ENCODE data around the gene KDM4F.
"Not testable (repeated sequence)": the region's sequence is repeated elsewhere in the genome, so short reads cannot be mapped to it uniquely, and the experiment has no call there.

- TF ChIP-seq YY1 (IDR thresholded peaks at IDR 0.05; ENCODE audit: extremely low read depth, insufficient replicate concordance, low read depth, low read length); CTCF (IDR thresholded peaks at IDR 0.05 in 2 of 3, conservative IDR thresholded peaks at IDR 0.05 in 1 of 3; ENCODE audit: borderline replicate concordance in 1 of 3, insufficient read depth in 1 of 3, low read depth in 2 of 3, low read length in 2 of 3); RAD21 (IDR thresholded peaks at IDR 0.05; ENCODE audit: low read depth); POLR2A (IDR thresholded peaks at IDR 0.05; ENCODE audit: borderline replicate concordance, extremely low read depth, insufficient read depth, insufficient read length); EZH2 (IDR thresholded peaks at IDR 0.05); ATF3 (IDR thresholded peaks at IDR 0.05); POLR2AphosphoS5 (IDR thresholded peaks at IDR 0.05; ENCODE audit: low read depth, low read length); EZH2phosphoT487 (IDR thresholded peaks at IDR 0.05; ENCODE audit: borderline replicate concordance); CBX3 (IDR thresholded peaks at IDR 0.05; ENCODE audit: low read depth); SRF (IDR thresholded peaks at IDR 0.05; ENCODE audit: low read depth); ZNF274 (IDR thresholded peaks at IDR 0.05; ENCODE audit: low read depth, low read length); TCF7L2 (IDR thresholded peaks at IDR 0.05; ENCODE audit: borderline replicate concordance, extremely low read depth, insufficient read depth, insufficient read length); EGR1 (IDR thresholded peaks at IDR 0.05; ENCODE audit: low read depth); SIN3A (IDR thresholded peaks at IDR 0.05; ENCODE audit: low read depth): not testable (repeated sequence)
These were observed 11.7 kb upstream of the KDM4F start for GRCh38 chr11:95037356-95038035.

All from HCT116 (cell line).